HG03571 (cell line): ENCODE measurements around the gene CFAP161.

Experiments used
- ATAC-seq: cut with Tn5 transposase; IDR thresholded peaks from one replicate; pipeline ENCODE4 v1.9.1; 2021; ENCODE audit not compliant: unreplicated experiment

The CFAP161 gene

GRCh38 chr15:81182031-81182755 lies 48.1 kb downstream of the CFAP161 start:
- no peak for ATAC-seq

- no peak for ATAC-seq
Measured at GRCh38 chr15:81182756-81183438, 48.8 kb downstream of the CFAP161 start.

- no peak for ATAC-seq
Measured at GRCh38 chr15:81183439-81183775, 49.3 kb downstream of the CFAP161 start.

GRCh38 chr15:81184188-81184587 lies 50.1 kb downstream of the CFAP161 start:
- no peak for ATAC-seq

- no peak for ATAC-seq
Measured at GRCh38 chr15:81185631-81186295, 51.7 kb downstream of the CFAP161 start.

GRCh38 chr15:81188354-81188753 lies 54.3 kb downstream of the CFAP161 start:
- ATAC-seq = no peak

- no peak for ATAC-seq
Measured at GRCh38 chr15:81189583-81190283, 55.7 kb downstream of the CFAP161 start.

GRCh38 chr15:81190922-81191507 lies 56.9 kb downstream of the CFAP161 start:
- ATAC-seq = no peak

- ATAC-seq = no peak
Measured at GRCh38 chr15:81191701-81192100, 57.6 kb downstream of the CFAP161 start.

- ATAC-seq = no peak
Measured at GRCh38 chr15:81194723-81195122, 60.7 kb downstream of the CFAP161 start.

- ATAC-seq = no peak
Measured at GRCh38 chr15:81195339-81195864, 61.3 kb downstream of the CFAP161 start.

GRCh38 chr15:81196576-81197254 lies 62.6 kb downstream of the CFAP161 start, which contains the start of gene IL16:
IL16 (plus strand) TSS chr15:81196879; CDS start chr15:81225400, 28,521 bp downstream.
- ATAC-seq = no peak

- no peak for ATAC-seq
Measured at GRCh38 chr15:81197255-81197630, 63.2 kb downstream of the CFAP161 start.

GRCh38 chr15:81197688-81198281 lies 63.7 kb downstream of the CFAP161 start:
- no peak for ATAC-seq
